ENCODE measurements around the gene FHL3. TPM values are rescaled to one million over a fixed set of nuclear protein-coding genes. Genes with fewer than 3 reads are reported as not detected.
A peak's percentile ranks its signal among the peaks of the same experiment; 100 is the strongest.
"Not testable (repeated sequence)": the region's sequence is repeated elsewhere in the genome, so short reads cannot be mapped to it uniquely, and the experiment has no call there.

The FHL3 gene
- total and polyA plus RNA-seq, 4 donors, result 1.7 to 4.2 (median 2.8) TPM

DNA sequence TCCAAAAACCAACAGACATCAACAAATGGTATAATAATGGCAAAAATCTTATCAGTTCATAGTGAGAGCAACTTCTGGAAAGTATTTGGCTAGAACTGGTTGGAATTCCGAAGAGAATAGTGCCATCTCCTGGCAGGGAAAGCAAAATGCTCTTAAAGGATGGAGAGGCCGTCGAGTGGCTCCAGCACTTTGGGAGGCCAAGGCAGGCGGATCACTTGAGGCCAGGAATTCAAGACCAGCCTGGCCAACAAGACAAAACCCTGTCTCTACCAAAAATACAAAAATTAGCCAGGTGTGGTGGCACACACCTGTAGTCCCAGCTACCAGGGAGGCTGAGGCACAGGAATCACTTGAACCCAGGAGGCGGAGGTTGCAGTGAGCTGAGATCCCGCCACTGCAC lies 30.2 kb downstream of the FHL3 start:
- TF ChIP-seq RXRA (IDR thresholded peaks at IDR 0.05) (peak in 1 of 2 donors; percentile 15), RAD21 (IDR thresholded peaks at IDR 0.05) (peak; percentile 84 to 87)
- TF ChIP-seq, protein P1, sequence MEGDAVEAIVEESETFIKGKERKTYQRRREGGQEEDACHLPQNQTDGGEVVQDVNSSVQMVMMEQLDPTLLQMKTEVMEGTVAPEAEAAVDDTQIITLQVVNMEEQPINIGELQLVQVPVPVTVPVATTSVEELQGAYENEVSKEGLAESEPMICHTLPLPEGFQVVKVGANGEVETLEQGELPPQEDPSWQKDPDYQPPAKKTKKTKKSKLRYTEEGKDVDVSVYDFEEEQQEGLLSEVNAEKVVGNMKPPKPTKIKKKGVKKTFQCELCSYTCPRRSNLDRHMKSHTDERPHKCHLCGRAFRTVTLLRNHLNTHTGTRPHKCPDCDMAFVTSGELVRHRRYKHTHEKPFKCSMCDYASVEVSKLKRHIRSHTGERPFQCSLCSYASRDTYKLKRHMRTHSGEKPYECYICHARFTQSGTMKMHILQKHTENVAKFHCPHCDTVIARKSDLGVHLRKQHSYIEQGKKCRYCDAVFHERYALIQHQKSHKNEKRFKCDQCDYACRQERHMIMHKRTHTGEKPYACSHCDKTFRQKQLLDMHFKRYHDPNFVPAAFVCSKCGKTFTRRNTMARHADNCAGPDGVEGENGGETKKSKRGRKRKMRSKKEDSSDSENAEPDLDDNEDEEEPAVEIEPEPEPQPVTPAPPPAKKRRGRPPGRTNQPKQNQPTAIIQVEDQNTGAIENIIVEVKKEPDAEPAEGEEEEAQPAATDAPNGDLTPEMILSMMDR (IDR thresholded peaks at IDR 0.05; ENCODE audit: low read depth, low read length, missing input control), result peak; percentile 54
- peaks cover 10 to 46% (median 39%) of the 10 kb centered on the region in 4 donors for H3K36me3 ChIP-seq (ENCODE audit: control insufficient read depth in 4 of 4, insufficient read depth in 3 of 4, low read depth in 1 of 4, low read length in 3 of 4)
- not testable (repeated sequence) for DNase-seq (ENCODE audit: low spot score); H3K4me1 ChIP-seq (ENCODE audit: control insufficient read depth in 4 of 4, insufficient read depth in 4 of 4, low read length in 3 of 4); H3K27ac ChIP-seq (ENCODE audit: low read depth in 1 of 2, low read length in 2 of 2); H3K27me3 ChIP-seq (ENCODE audit: control insufficient read depth in 4 of 4, insufficient read depth in 4 of 4, low read length in 3 of 4); H3K9me3 ChIP-seq (ENCODE audit: control insufficient read depth in 4 of 4, low read length in 3 of 4); H3K9ac ChIP-seq (ENCODE audit: low read depth in 1 of 2, low read length in 2 of 2); H3K4me3 ChIP-seq (ENCODE audit: low read depth in 1 of 3, low read length in 3 of 3)
- 56% methylated on average over 6 of the region's 6 CpGs for WGBS

DNA sequence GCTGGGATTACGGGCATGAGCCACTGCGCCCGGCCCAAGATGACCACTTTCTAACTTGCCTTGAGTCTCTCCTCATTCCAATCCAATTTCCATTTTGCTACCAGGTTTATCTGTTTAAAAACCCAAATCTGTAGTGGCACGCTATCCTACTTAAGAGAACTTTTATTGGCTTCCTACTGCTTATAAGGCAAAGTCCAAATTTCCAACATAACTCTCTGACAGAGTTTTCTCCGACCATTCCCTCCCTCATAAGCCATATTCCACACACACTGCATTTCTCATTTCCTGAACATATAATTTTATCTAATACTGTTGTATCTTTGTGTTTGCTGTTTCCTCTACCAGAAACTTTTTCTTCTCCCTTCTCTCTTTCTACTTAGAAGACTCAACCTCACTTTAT lies 30.7 kb downstream of the FHL3 start:
- Histone ChIP-seq H3K36me3 (ENCODE audit: control insufficient read depth in 4 of 4, insufficient read depth in 3 of 4, low read depth in 1 of 4, low read length in 3 of 4) (peaks cover 10 to 45% (median 37%) of the 10 kb centered on the region in 4 donors), H3K9ac (ENCODE audit: low read depth in 1 of 2, low read length in 2 of 2) (no peak overlapping the region), H3K27me3 (ENCODE audit: control insufficient read depth in 4 of 4, insufficient read depth in 4 of 4, low read length in 3 of 4) (no peaks in the 10 kb centered on the region), H3K27ac (ENCODE audit: low read depth in 1 of 2, low read length in 2 of 2) (no peak overlapping the region), H3K4me1 (ENCODE audit: control insufficient read depth in 4 of 4, insufficient read depth in 4 of 4, low read length in 3 of 4) (peaks cover 0 to 3% (median 0%) of the 10 kb centered on the region in 4 donors), H3K9me3 (ENCODE audit: control insufficient read depth in 4 of 4, low read length in 3 of 4) (no peaks in the 10 kb centered on the region), H3K4me3 (ENCODE audit: low read depth in 1 of 3, low read length in 3 of 3) (no peak overlapping the region)
- 93% methylated on average over 5 of the region's 5 CpGs for WGBS
- DNase-seq (ENCODE audit: low spot score), result no peak
- TF ChIP-seq FOXA1 (IDR thresholded peaks at IDR 0.05), result no peak
- TF ChIP-seq, protein P2, sequence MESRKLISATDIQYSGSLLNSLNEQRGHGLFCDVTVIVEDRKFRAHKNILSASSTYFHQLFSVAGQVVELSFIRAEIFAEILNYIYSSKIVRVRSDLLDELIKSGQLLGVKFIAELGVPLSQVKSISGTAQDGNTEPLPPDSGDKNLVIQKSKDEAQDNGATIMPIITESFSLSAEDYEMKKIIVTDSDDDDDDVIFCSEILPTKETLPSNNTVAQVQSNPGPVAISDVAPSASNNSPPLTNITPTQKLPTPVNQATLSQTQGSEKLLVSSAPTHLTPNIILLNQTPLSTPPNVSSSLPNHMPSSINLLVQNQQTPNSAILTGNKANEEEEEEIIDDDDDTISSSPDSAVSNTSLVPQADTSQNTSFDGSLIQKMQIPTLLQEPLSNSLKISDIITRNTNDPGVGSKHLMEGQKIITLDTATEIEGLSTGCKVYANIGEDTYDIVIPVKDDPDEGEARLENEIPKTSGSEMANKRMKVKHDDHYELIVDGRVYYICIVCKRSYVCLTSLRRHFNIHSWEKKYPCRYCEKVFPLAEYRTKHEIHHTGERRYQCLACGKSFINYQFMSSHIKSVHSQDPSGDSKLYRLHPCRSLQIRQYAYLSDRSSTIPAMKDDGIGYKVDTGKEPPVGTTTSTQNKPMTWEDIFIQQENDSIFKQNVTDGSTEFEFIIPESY (IDR thresholded peaks at IDR 0.05), result no peak
- TF ChIP-seq, protein P3, sequence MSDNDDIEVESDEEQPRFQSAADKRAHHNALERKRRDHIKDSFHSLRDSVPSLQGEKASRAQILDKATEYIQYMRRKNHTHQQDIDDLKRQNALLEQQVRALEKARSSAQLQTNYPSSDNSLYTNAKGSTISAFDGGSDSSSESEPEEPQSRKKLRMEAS (IDR thresholded peaks at IDR 0.05), result no peak
- no peak for TF ChIP-seq RAD21 (IDR thresholded peaks at IDR 0.05)
- no peak for TF ChIP-seq SP1 (IDR thresholded peaks at IDR 0.05)
- no peak for TF ChIP-seq JUND (IDR thresholded peaks at IDR 0.05)
- TF ChIP-seq, protein P4, sequence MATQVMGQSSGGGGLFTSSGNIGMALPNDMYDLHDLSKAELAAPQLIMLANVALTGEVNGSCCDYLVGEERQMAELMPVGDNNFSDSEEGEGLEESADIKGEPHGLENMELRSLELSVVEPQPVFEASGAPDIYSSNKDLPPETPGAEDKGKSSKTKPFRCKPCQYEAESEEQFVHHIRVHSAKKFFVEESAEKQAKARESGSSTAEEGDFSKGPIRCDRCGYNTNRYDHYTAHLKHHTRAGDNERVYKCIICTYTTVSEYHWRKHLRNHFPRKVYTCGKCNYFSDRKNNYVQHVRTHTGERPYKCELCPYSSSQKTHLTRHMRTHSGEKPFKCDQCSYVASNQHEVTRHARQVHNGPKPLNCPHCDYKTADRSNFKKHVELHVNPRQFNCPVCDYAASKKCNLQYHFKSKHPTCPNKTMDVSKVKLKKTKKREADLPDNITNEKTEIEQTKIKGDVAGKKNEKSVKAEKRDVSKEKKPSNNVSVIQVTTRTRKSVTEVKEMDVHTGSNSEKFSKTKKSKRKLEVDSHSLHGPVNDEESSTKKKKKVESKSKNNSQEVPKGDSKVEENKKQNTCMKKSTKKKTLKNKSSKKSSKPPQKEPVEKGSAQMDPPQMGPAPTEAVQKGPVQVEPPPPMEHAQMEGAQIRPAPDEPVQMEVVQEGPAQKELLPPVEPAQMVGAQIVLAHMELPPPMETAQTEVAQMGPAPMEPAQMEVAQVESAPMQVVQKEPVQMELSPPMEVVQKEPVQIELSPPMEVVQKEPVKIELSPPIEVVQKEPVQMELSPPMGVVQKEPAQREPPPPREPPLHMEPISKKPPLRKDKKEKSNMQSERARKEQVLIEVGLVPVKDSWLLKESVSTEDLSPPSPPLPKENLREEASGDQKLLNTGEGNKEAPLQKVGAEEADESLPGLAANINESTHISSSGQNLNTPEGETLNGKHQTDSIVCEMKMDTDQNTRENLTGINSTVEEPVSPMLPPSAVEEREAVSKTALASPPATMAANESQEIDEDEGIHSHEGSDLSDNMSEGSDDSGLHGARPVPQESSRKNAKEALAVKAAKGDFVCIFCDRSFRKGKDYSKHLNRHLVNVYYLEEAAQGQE (IDR thresholded peaks at IDR 0.05), result no peak
- TF ChIP-seq NR2F2 (IDR thresholded peaks at IDR 0.05), result no peak

DNA sequence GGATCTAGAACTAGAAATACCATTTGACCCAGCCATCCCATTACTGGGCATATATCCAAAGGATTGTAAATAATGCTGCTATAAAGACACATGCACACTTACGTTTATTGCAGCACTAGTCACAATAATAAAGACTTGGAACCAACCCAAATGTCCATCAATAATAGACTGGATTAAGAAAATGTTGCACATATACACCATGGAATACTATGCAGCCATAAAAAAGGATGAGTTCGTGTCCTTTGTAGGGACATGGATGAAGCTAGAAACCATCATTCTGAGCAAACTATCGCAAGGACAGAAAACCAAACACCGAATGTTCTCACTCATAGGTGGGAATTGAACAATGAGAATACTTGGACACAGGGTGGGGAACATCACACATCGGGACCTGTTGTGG lies 31.6 kb downstream of the FHL3 start:
- DNase-seq (ENCODE audit: low spot score); H3K9me3 ChIP-seq (ENCODE audit: control insufficient read depth in 4 of 4, low read length in 3 of 4); H3K4me1 ChIP-seq (ENCODE audit: control insufficient read depth in 4 of 4, insufficient read depth in 4 of 4, low read length in 3 of 4); H3K4me3 ChIP-seq (ENCODE audit: low read depth in 1 of 3, low read length in 3 of 3); H3K27me3 ChIP-seq (ENCODE audit: control insufficient read depth in 4 of 4, insufficient read depth in 4 of 4, low read length in 3 of 4); H3K27ac ChIP-seq (ENCODE audit: low read depth in 1 of 2, low read length in 2 of 2); H3K9ac ChIP-seq (ENCODE audit: low read depth in 1 of 2, low read length in 2 of 2): not testable (repeated sequence)
- WGBS, result 92% methylated on average over 5 of the region's 5 CpGs
- peaks cover 10 to 45% (median 39%) of the 10 kb centered on the region in 4 donors for H3K36me3 ChIP-seq (ENCODE audit: control insufficient read depth in 4 of 4, insufficient read depth in 3 of 4, low read depth in 1 of 4, low read length in 3 of 4)
